A673 (cell line): ENCODE results near the gene EVX2. TPM values are rescaled to one million over a fixed set of nuclear protein-coding genes. Genes with fewer than 3 reads are reported as not detected.

ENCODE experiments used
- Bru-seq: library from RNA; stranded (reverse); fragments of 400-500 nt; gene quantifications from one replicate; lab custom pipeline; 2021; lab: Mats Ljungman, UMichigan
- BruChase-seq, 2 experiments: library from RNA; stranded (reverse); fragments of 400-500 nt; gene quantifications; one replicate each; lab custom pipeline; 2021; lab: Mats Ljungman, UMichigan
- BruUV-seq: library from RNA; stranded (reverse); fragments of 400-500 nt; replicated peaks from 2 replicates; lab custom pipeline; 2021; lab: Mats Ljungman, UMichigan
- CTCF ChIA-PET: fragments of 300-600 bp; sonication (Branson Sonifier 250); formaldehyde crosslinking; loops from one replicate; lab custom pipeline; 2022; ENCODE audit warnings: antibody characterized with exemption; lab: Charles Lee
- POLR2A ChIA-PET: fragments of 300-600 bp; sonication (Branson Sonifier 250); formaldehyde crosslinking; loops from one replicate; lab custom pipeline; 2022; ENCODE audit warnings: antibody characterized with exemption; ENCODE audit not compliant: low non-redundant PET; lab: Charles Lee
- DNase-seq: peaks from one replicate; pipeline ENCODE4 v3.0.0-alpha.2; 2015; ENCODE audit warnings: low spot score
- H3K27ac ChIP-seq: fragments of 200-600 bp; sonication (generic); 2 replicates; pipeline ENCODE4 v1.5.1; 2016; ENCODE audit warnings: mixed run types, low read depth, mild to moderate bottlenecking, mixed read lengths, antibody characterized with exemption, low read length; ENCODE audit not compliant: poor library complexity, severe bottlenecking
- H3K27me3 ChIP-seq: fragments of 200-600 bp; sonication (generic); replicated peaks from 2 replicates; pipeline ENCODE4 v1.6.1; 2017; ENCODE audit warnings: mixed run types, low read depth, mild to moderate bottlenecking, mixed read lengths, antibody characterized with exemption, low read length; ENCODE audit not compliant: insufficient read depth, poor library complexity
- H3K36me3 ChIP-seq: fragments of 200-600 bp; sonication (generic); 2 replicates; pipeline ENCODE4 v1.6.1; 2016; ENCODE audit warnings: mixed run types, mild to moderate bottlenecking, mixed read lengths, antibody characterized with exemption, low read length; ENCODE audit not compliant: insufficient read depth, poor library complexity, severe bottlenecking
- H3K4me1 ChIP-seq: fragments of 200-600 bp; sonication (generic); 2 replicates; pipeline ENCODE4 v1.6.1; 2017; ENCODE audit warnings: mixed run types, mild to moderate bottlenecking, mixed read lengths, antibody characterized with exemption, low read length; ENCODE audit not compliant: insufficient read depth, poor library complexity, severe bottlenecking
- H3K4me3 ChIP-seq: fragments of 200-600 bp; sonication (generic); 2 replicates; pipeline ENCODE4 v1.5.1; 2016; ENCODE audit warnings: low read depth, mixed run types, mild to moderate bottlenecking, mixed read lengths, low read length; ENCODE audit not compliant: poor library complexity, severe bottlenecking
- H3K9me3 ChIP-seq: fragments of 200-600 bp; sonication (generic); 2 replicates; pipeline ENCODE4 v1.6.1; 2016; ENCODE audit warnings: mixed run types, low read depth, mild to moderate bottlenecking, mixed read lengths, antibody characterized with exemption, low read length; ENCODE audit not compliant: poor library complexity, severe bottlenecking
- EZH2 ChIP-seq: fragments of 200-600 bp; sonication (generic); IDR thresholded peaks from 2 replicates; pipeline ENCODE4 v1.6.1; 2017; ENCODE audit warnings: borderline replicate concordance, low read depth, mild to moderate bottlenecking, mixed read lengths, antibody characterized with exemption, low read length; ENCODE audit not compliant: poor library complexity, severe bottlenecking
- intact Hi-C: fragments of 100-400 bp; cut with micrococcal nuclease; formaldehyde crosslinking; loops from one replicate; pipeline ENCODE4 v1.10.0; 2022; ENCODE audit not compliant: unreplicated experiment
- long read RNA-seq: library from polyadenylated mRNA; stranded (forward); transcript quantifications from one replicate; pipeline ENCODE4 v2.0.0, GENCODE V29; 2022
- total RNA-seq: library from RNA; stranded (reverse); gene quantifications from 2 replicates; pipeline ENCODE4 v1.2.3, GENCODE V29; 2021
- TF ChIP-seq, protein P1 (sequence below): fragments of 300-800, 200-600 bp; sonication (generic); conservative IDR thresholded peaks from 2 replicates; pipeline ENCODE4 v1.5.1; 2017; ENCODE audit warnings: low read depth, mild to moderate bottlenecking, antibody characterized with exemption, low read length, moderate library complexity, mixed read lengths

EVX2 gene
- total RNA-seq (0.41 and 0.70 TPM in 2 replicates), Bru-seq, nascent RNA (percentile 32 among the genes with signal in this experiment), BruChase-seq, experiment 1, labeled RNA remaining after a 2-hour chase (percentile 45 among the genes with signal in this experiment), BruChase-seq, experiment 2, labeled RNA remaining after a 6-hour chase (percentile 31 among the genes with signal in this experiment)
- long read RNA-seq: 0 reads

- Histone ChIP-seq H3K36me3 (no peaks in the 10 kb centered on the region), H3K4me3 (peak within 1 kb of the TSS; percentile 45), H3K27me3 (peaks cover 65% of the 10 kb centered on the region), H3K9me3 (no peaks in the 10 kb centered on the region), H3K4me1 (peaks cover 31% of the 10 kb centered on the region), H3K27ac (no peak within 1 kb of the TSS)
- TF ChIP-seq, protein P1, sequence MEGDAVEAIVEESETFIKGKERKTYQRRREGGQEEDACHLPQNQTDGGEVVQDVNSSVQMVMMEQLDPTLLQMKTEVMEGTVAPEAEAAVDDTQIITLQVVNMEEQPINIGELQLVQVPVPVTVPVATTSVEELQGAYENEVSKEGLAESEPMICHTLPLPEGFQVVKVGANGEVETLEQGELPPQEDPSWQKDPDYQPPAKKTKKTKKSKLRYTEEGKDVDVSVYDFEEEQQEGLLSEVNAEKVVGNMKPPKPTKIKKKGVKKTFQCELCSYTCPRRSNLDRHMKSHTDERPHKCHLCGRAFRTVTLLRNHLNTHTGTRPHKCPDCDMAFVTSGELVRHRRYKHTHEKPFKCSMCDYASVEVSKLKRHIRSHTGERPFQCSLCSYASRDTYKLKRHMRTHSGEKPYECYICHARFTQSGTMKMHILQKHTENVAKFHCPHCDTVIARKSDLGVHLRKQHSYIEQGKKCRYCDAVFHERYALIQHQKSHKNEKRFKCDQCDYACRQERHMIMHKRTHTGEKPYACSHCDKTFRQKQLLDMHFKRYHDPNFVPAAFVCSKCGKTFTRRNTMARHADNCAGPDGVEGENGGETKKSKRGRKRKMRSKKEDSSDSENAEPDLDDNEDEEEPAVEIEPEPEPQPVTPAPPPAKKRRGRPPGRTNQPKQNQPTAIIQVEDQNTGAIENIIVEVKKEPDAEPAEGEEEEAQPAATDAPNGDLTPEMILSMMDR: no peak
- TF ChIP-seq EZH2: no peak
- intact Hi-C loops: loop anchor here (2.0 to 5.0 kb wide), 3 partner anchors 82 to 972 kb away; partner anchors contain the start of gene LNPK
- BruUV-seq: no TSS peak
- DNase-seq: no peak
- POLR2A ChIA-PET: no interaction called here
- CTCF ChIA-PET: interaction anchor here (0.5 to 0.6 kb wide), 2 partner anchors 149 to 710 kb away, joined by 3 to 6 read pairs; no protein-coding TSS in a partner anchor
These were observed at the start of gene EVX2 for GRCh38 chr2:176083796-176084261. EVX2 (minus strand) TSS chr2:176083962; CDS start chr2:176083776, 186 bp downstream.

DNA sequence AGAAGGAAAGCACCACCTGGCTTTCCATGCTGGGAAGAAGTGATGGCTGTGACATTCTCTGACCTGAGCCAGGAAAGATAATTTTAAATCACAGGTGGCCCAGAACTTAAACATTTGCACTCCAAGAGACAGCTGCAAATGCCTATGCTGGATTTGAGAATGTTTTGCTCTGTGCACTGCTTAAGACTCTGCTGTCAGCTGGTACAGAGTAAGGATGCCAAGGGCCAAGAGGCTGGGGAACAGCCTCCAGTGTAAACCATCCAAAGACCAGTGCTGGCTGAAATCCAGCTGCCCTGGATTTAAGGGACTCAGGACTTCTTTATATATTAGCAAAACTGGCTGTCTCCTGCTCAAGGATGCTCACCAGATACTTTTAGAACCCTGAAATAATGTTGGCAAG, 49.6 kb upstream of the EVX2 start:
- CTCF ChIA-PET: interaction anchor here (0.7 to 1.5 kb wide), 2 partner anchors 8 to 322 kb away, joined by 4 to 5 read pairs; no protein-coding TSS in a partner anchor

More for the DNA sequence above, 49.6 kb upstream of the EVX2 start:
- Histone ChIP-seq H3K9me3 (no peaks in the 10 kb centered on the region), H3K4me1 (peaks cover 31% of the 10 kb centered on the region), H3K27me3 (no peaks in the 10 kb centered on the region), H3K4me3 (peak overlapping the region; percentile 62), H3K27ac (peak overlapping the region; percentile 98), H3K36me3 (peaks cover 4% of the 10 kb centered on the region)
- DNase-seq: peak; percentile 19
- no TSS peak for BruUV-seq
- POLR2A ChIA-PET: no interaction called here
- intact Hi-C loops: no loop called here
- TF ChIP-seq, protein P1: no peak
- TF ChIP-seq EZH2: no peak
